ENCODE measurements around the gene FBXW9. TPM values are rescaled to one million over a fixed set of nuclear protein-coding genes. Genes with fewer than 3 reads are reported as not detected.
"Not testable (repeated sequence)": the region's sequence is repeated elsewhere in the genome, so short reads cannot be mapped to it uniquely, and the experiment has no call there.

FBXW9 gene
- total RNA-seq, 2 experiments from 2014 or later, result 4.9 to 5.3 TPM

GRCh38 chr19:12723641-12724426, 27.4 kb upstream of the FBXW9 start, which contains the start of gene TNPO2:
TNPO2 (minus strand) TSS chr19:12723932; CDS start chr19:12720977, 2,955 bp downstream.
- H3K9me3 Mint-ChIP-seq, result no peaks in the 10 kb centered on the region
- peaks cover 18% of the 10 kb centered on the region for H3K36me3 Mint-ChIP-seq
- peak; percentile 74 for DNase-seq
- H3K4me1 Mint-ChIP-seq, result peaks cover 18% of the 10 kb centered on the region
- peak within 1 kb of the TSS; percentile 89 for H3K4me3 Mint-ChIP-seq
- ATAC-seq (ENCODE audit: low read depth), result peak; percentile 28
- no peaks in the 10 kb centered on the region for H3K27me3 Mint-ChIP-seq
- POLR2A ChIA-PET, result interaction anchor here (0.5 to 7.2 kb wide), 10 partner anchors 10 to 158 kb away, joined by 3 to 162 read pairs (median 6); partner anchors contain the start of genes DHPS, FBXW9, GET3 and JUNB
- H3K27ac Mint-ChIP-seq, result peak within 1 kb of the TSS; percentile 86

- POLR2A ChIA-PET, result interaction anchor here (0.5 to 7.2 kb wide), 10 partner anchors 11 to 159 kb away, joined by 3 to 162 read pairs (median 6); partner anchors contain the start of genes DHPS, DNASE2, FBXW9 and GET3
- Mint-ChIP-seq H3K36me3 (peaks cover 20% of the 10 kb centered on the region), H3K4me3 (peak overlapping the region; percentile 89), H3K27ac (peak overlapping the region; percentile 86), H3K4me1 (peaks cover 18% of the 10 kb centered on the region), H3K27me3 (no peaks in the 10 kb centered on the region), H3K9me3 (no peaks in the 10 kb centered on the region)
- DNase-seq (no peak), ATAC-seq (ENCODE audit: low read depth) (no peak)
Measured at GRCh38 chr19:12723381-12723640, 26.9 kb upstream of the FBXW9 start.

GRCh38 chr19:12722566-12723380, 26.3 kb upstream of the FBXW9 start:
- Mint-ChIP-seq H3K9me3 (no peaks in the 10 kb centered on the region), H3K27me3 (no peaks in the 10 kb centered on the region), H3K4me3 (peak overlapping the region; percentile 89), H3K4me1 (peaks cover 18% of the 10 kb centered on the region), H3K36me3 (peaks cover 16% of the 10 kb centered on the region), H3K27ac (peak overlapping the region; percentile 86)
- ATAC-seq (ENCODE audit: low read depth) (peak; percentile 84), DNase-seq (peak; percentile 86)
- POLR2A ChIA-PET, result interaction anchor here (0.5 to 7.2 kb wide), 19 partner anchors 11 to 555 kb away, joined by 3 to 162 read pairs (median 5); partner anchors contain the start of genes DHPS, DNASE2, FBXW9 and GET3

DNA sequence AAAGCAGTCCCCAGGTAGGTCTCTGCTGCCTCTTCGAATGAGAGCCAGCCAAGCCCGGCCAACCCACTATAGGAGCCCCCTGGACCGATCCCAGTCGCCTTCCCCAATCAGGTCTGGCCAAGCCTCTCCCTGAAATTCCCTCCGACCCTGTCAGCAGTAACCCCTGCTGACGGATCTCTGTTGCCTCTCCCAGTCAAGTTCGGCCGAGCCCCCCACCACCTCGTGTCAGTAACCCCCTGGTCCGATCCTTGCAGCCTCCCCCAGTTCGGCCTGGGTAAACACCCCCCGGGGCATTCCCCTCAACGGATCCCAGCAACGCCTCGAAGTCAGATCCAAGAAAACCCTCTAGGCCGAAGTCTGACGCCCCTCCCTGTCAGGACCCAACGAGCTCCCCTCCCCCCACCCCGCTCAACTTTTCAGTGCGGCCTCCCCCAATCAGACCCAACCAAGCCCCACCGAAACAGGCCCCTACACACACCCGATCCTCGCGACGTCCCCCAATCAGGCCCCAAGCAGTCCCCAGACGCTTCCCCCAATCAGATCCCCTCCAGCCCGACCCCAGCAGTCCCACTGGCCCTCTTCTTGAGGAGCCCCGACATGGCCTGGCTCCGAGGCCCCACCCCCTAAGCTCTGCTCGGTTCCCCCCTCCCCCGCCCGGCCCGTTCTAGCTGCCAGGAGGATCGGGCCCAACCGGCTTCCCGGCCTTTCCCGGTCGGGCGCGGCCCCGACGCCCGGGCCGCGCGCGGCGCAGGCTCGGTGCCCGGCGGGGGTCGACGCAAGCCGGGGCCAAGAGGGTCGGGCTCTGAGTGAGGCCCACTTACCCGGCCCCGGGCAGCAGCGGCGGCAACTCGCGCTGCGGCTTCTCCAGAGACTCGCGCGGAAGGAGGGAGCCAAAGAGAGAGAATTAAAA, 25.5 kb upstream of the FBXW9 start:
- Mint-ChIP-seq H3K36me3 (peaks cover 15% of the 10 kb centered on the region), H3K27me3 (no peaks in the 10 kb centered on the region), H3K27ac (peak overlapping the region; percentile 94), H3K4me3 (peak overlapping the region; percentile 93), H3K9me3 (no peaks in the 10 kb centered on the region), H3K4me1 (peaks cover 18% of the 10 kb centered on the region)
- ATAC-seq (ENCODE audit: low read depth) (peak; percentile 57), DNase-seq (peak; percentile 75)
- POLR2A ChIA-PET, result interaction anchor here (0.6 to 7.2 kb wide), 19 partner anchors 12 to 1660 kb away, joined by 3 to 162 read pairs (median 4); partner anchors contain the start of genes ADGRE5, DHPS, FBXW9 and GET3

GRCh38 chr19:12720851-12721655, 24.6 kb upstream of the FBXW9 start:
- POLR2A ChIA-PET, result interaction anchor here (0.6 to 7.2 kb wide), 12 partner anchors 13 to 623 kb away, joined by 3 to 162 read pairs (median 4); partner anchors contain the start of genes FBXW9, GET3, JUNB and TRIR
- Mint-ChIP-seq H3K9me3 (no peaks in the 10 kb centered on the region), H3K27ac (peak overlapping the region; percentile 94), H3K36me3 (peaks cover 14% of the 10 kb centered on the region), H3K4me3 (peak overlapping the region; percentile 93), H3K27me3 (no peaks in the 10 kb centered on the region), H3K4me1 (peaks cover 21% of the 10 kb centered on the region)
- ATAC-seq (ENCODE audit: low read depth) (no peak), DNase-seq (peak; percentile 56)

- ATAC-seq (ENCODE audit: low read depth) (no peak), DNase-seq (no peak)
- peak overlapping the region; percentile 88 for H3K27ac Mint-ChIP-seq
- H3K27me3 Mint-ChIP-seq, result no peaks in the 10 kb centered on the region
- POLR2A ChIA-PET, result interaction anchor here (0.6 to 7.2 kb wide), 6 partner anchors 14 to 40 kb away, joined by 3 to 162 read pairs (median 6); partner anchors contain the start of genes FBXW9, GET3 and TRIR
- peak overlapping the region; percentile 93 for H3K4me3 Mint-ChIP-seq
- no peaks in the 10 kb centered on the region for H3K9me3 Mint-ChIP-seq
- peaks cover 21% of the 10 kb centered on the region for H3K4me1 Mint-ChIP-seq
- peaks cover 14% of the 10 kb centered on the region for H3K36me3 Mint-ChIP-seq
Measured at GRCh38 chr19:12720296-12720695, 23.9 kb upstream of the FBXW9 start.

GRCh38 chr19:12715929-12716328, 19.5 kb upstream of the FBXW9 start:
- Mint-ChIP-seq H3K36me3 (peaks cover 16% of the 10 kb centered on the region), H3K9me3 (no peaks in the 10 kb centered on the region), H3K4me1 (peaks cover 10% of the 10 kb centered on the region), H3K4me3 (no peak overlapping the region), H3K27me3 (no peaks in the 10 kb centered on the region), H3K27ac (no peak overlapping the region)
- ATAC-seq (ENCODE audit: low read depth) (no peak), DNase-seq (no peak)
- POLR2A ChIA-PET, result interaction anchor here (0.6 to 1.7 kb wide), 2 partner anchors 17 to 81 kb away, joined by 3 to 4 read pairs; no protein-coding TSS in a partner anchor

GRCh38 chr19:12715102-12715501, 18.7 kb upstream of the FBXW9 start:
- Mint-ChIP-seq H3K9me3 (no peaks in the 10 kb centered on the region), H3K4me1 (peaks cover 6% of the 10 kb centered on the region), H3K4me3 (no peak overlapping the region), H3K27me3 (no peaks in the 10 kb centered on the region), H3K36me3 (peaks cover 18% of the 10 kb centered on the region), H3K27ac (no peak overlapping the region)
- DNase-seq (no peak), ATAC-seq (ENCODE audit: low read depth) (no peak)
- POLR2A ChIA-PET, result no interaction called here

GRCh38 chr19:12713304-12713703, 16.9 kb upstream of the FBXW9 start:
- not testable (repeated sequence) for H3K4me3 Mint-ChIP-seq; H3K4me1 Mint-ChIP-seq; H3K9me3 Mint-ChIP-seq; ATAC-seq (ENCODE audit: low read depth); H3K27me3 Mint-ChIP-seq; DNase-seq; H3K27ac Mint-ChIP-seq
- POLR2A ChIA-PET, result interaction anchor here (1.3 kb wide), 1 partner anchor 21 kb away, joined by 4 read pairs; the partner anchor contains the start of gene TRIR
- peaks cover 11% of the 10 kb centered on the region for H3K36me3 Mint-ChIP-seq

DNA sequence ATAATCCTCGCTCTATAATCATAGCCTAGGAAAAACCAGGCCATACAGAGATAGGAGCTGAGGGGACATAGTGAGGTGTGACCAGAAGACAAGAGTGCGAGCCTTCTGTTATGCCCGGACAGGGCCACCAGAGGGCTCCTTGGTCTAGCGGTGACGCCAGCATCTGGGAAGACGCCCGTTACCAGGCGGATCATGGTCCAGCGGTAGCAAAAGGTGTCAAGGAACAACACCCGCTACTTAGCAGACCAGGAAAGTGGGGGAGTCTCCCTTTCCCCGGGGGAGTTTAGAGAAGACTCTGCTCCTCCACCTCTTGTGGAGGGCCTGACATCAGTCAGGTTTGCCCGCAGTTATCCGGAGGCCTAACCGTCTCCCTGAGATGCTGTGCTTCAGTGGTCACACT, 15.6 kb upstream of the FBXW9 start:
- ATAC-seq (ENCODE audit: low read depth); H3K27ac Mint-ChIP-seq; H3K4me3 Mint-ChIP-seq; H3K27me3 Mint-ChIP-seq; H3K4me1 Mint-ChIP-seq; DNase-seq; H3K9me3 Mint-ChIP-seq; POLR2A ChIA-PET: not testable (repeated sequence)
- H3K36me3 Mint-ChIP-seq, result peaks cover 11% of the 10 kb centered on the region

DNA sequence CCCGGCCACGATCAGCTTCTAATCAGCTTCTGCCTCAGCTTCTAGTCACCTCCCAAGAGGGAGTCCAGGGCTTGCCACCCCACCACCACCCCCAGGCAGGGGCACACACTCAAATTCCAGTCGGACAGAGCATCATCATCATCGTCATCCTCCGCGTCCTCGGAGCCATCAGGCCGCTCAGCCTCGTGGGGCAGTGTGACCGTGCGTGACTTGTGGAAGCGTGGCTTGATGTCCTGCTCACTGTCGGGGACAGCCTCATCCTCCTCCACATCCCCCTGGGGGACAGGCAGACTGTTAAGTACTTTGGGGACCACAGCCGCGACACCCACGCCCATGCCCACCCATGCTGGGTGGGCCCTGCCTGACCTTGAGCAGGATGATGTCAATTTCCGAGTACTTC, 14.8 kb upstream of the FBXW9 start:
- POLR2A ChIA-PET, result interaction anchor here (0.6 to 1.3 kb wide), 2 partner anchors 15 to 16 kb away, joined by 4 to 9 read pairs; partner anchors contain the start of gene FBXW9

More for the DNA sequence above, 14.8 kb upstream of the FBXW9 start:
- ATAC-seq (ENCODE audit: low read depth), result no peak
- DNase-seq, result no peak
- Mint-ChIP-seq H3K36me3 (peaks cover 9% of the 10 kb centered on the region), H3K27me3 (no peaks in the 10 kb centered on the region), H3K27ac (no peak overlapping the region), H3K4me3 (no peak overlapping the region), H3K4me1 (no peaks in the 10 kb centered on the region), H3K9me3 (no peaks in the 10 kb centered on the region)

All from activated naive CD8-positive, alpha-beta T cell treated with anti-CD3 and anti-CD28 coated beads, Interleukin-2, amount 10 ng/mL, durations not matched to agents 7 days and 5 days (primary cell).